Skin epidermis (tissue), 12 donors: Measurements from ENCODE around the gene SSR4.
"Not testable (repeated sequence)": the region's sequence is repeated elsewhere in the genome, so short reads cannot be mapped to it uniquely, and the experiment has no call there.

Experiments used
- H3K27ac ChIP-seq, 21 experiments: fragments of 200-600 bp; sonication (generic) in 11 of 21; one replicate each; pipeline ENCODE4 v1.5.0; 2020; ENCODE audit warnings: mild to moderate bottlenecking in 3 of 21, inconsistent platforms in 2 of 21, moderate library complexity in 2 of 21
- H3K4me3 ChIP-seq, 7 experiments: fragments of 200-600 bp; sonication (generic) in 2 of 7; one replicate each; pipeline ENCODE4 v1.5.0; 2020; ENCODE audit warnings: inconsistent platforms in 2 of 7, mild to moderate bottlenecking in 2 of 7, moderate library complexity in 1 of 7

Gene SSR4

DNA sequence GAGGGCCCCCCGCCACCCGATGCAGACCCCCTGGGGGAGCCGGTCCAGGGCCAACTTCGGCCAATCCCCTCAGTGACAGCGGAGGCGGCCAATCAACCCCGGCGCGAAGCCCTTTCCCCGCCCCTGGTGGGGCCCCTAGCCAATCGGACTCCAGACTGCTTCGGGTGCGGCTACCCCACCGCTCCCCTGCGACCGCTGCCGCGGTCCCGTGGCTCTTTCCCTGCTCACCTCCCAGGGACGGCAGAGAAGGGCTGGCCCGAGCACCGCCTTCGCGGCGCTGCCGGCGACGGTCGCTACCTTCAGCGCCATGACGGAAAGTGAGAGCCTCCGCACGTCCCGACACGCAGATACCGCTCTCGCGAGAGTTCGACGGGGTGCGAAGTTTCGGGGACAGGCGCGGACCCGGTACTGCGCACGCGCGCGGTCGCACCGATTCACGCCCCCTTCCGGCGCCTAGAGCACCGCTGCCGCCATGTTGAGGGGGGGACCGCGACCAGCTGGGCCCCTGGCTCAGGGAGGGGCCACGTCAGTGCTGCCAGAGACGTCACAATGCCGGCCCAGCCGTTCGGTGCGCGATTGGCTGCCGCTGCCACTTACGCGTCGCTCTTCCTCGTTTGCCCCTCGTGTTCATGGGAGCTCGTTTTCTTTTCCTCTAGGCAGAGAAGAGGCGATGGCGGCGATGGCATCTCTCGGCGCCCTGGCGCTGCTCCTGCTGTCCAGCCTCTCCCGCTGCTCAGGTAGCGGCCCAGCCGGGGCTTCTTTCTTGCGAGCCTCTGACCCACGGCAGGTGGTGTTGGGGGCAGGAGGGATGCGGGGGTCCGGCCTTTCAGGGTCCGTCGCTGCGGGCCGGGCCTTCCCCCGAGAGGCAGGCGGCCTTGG, at the start of gene SSR4, which contains the start of gene IDH3G:
Gene SSR4 (plus strand): TSS at position 651 of the 879 bp plus-strand sequence. CDS start 20 bp downstream, at position 671.
Gene IDH3G (minus strand): TSS at position 358 of the 879 bp plus-strand sequence. CDS start 49 bp downstream, at position 309.
- H3K27ac ChIP-seq, result peak within 1 kb of the TSS; percentile 26 to 99 (median 93)
- peak within 1 kb of the TSS; percentile 59 to 80 (median 66) for H3K4me3 ChIP-seq

DNA sequence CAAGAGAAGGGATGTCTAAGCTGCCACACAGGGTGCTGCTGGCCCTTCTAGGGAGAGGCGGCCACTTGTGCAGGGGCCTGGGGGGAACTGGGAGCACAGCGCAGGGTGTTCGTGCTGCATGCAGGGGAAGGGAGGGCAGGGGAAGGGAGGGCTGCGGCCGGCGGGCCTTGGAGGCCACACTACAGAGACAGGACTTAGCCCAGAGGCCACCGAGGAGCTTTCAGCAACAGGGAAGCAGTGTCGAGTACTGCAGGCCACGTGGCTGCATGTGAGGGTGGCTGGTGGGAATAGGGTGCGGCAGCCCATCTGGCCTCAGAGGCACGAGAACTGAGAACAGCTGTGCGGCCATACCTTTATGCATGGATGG, 49.4 kb upstream of the SSR4 start:
- not testable (repeated sequence) for H3K27ac ChIP-seq, H3K4me3 ChIP-seq

DNA sequence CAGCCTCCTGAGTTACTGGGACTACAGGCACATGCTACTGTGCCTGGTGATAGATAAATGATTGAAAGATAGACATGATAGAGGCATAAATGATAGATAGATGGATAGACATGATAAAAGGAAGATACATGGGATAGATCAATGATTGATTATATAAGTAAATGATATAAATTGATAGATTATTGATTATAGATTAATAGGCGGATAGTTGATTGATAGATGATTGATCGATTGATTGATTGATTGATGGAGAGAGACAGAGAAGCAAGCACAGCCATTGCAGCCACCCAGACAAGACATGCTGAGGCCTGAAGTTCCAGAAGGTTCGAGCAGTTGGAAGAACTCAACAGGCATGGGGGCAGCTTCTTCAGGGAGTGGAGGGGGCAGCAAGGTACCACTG, 48.1 kb upstream of the SSR4 start:
- no peak overlapping the region for H3K27ac ChIP-seq

DNA sequence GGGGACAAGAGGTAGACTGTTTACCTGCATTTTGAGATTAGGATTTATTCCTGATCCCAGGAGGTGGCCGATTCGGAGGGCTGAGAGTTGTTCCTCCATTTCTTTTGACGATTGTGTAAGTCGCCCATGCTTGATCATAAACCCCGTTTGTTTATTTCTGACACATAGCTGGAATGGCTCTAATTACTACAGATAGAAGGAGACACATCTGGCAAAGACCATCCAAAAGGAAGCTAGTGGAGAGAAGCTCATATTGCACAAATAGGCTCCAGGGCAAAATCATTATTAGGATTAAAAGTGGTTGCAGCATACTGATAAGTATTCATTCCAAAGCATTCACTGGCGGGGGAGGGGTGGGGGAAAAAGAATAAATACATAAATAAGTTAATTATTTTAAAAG, 47.5 kb upstream of the SSR4 start:
- H3K4me3 ChIP-seq, H3K27ac ChIP-seq: not testable (repeated sequence)

More for the DNA sequence above, 48.1 kb upstream of the SSR4 start:
- no peak overlapping the region for H3K4me3 ChIP-seq

DNA sequence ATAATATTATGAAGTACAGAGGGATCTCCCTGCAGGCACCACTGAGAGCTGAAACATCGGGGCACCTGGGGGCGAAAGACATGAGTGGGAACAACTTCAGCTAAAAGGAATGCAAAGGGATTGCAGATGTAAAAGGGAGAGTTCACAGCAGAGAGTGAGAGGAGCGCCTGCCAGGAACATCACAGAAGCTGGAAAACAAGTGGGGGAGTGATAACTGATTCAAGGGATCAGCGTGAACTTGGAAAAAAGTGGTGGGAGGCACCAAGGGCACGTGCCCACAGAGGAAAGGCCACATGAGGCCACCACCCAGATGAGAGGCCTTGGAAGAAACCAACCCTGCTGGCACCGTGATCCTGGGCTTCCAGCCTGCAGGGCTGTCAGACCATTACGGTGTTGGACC, 45.5 kb upstream of the SSR4 start:
- H3K27ac ChIP-seq, H3K4me3 ChIP-seq: not testable (repeated sequence)

DNA sequence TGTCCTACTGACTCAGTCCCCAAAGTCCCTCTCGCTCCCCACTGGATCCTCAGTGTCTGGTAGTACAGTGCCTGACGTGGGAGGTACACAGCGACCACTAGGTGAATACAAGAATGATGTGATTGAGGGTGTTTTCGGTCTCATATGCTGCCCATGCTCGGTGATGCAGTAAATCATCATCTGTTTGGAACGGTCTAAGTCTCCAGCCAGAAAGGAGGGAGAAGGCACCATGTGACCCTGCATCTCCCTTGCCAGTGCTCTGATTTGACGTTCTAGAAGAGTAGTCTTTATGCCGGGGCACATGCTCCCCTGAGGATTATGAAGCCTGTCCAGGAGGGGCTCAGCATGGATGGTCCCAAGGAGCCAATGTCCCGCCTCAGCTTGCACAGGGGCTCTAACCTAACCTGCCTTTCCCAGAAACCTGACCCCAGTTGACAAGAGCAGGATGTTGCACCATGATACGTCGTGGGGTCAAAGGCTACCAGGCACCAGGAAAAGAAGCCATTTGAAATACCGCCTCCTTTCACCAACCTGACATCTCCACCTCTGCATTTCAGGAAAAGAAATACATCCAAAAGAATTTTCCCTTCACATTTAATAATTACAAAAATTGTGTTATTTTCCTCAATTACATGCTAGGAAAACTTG, 44.2 kb upstream of the SSR4 start:
- Histone ChIP-seq H3K27ac (no peak overlapping the region), H3K4me3 (no peak overlapping the region)

DNA sequence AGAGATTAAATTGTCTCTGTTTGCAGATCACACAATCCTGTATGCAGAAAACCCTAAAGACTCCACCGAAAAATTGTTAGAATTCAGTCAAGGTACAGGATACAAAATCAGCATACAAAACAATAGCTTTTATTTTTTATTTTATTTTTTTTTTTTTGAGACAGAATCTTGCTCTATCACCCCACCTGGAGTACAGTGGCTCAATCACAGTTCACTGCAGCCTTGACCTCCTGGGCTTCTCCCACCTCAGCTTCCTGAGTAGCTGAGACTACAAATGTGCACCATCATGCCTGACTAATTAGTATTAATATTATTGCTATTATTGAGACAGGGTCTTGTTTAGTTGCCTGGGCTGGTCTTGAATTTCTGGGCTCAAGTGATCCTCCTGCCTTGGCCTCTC, 39.3 kb upstream of the SSR4 start:
- no peak overlapping the region for H3K4me3 ChIP-seq

DNA sequence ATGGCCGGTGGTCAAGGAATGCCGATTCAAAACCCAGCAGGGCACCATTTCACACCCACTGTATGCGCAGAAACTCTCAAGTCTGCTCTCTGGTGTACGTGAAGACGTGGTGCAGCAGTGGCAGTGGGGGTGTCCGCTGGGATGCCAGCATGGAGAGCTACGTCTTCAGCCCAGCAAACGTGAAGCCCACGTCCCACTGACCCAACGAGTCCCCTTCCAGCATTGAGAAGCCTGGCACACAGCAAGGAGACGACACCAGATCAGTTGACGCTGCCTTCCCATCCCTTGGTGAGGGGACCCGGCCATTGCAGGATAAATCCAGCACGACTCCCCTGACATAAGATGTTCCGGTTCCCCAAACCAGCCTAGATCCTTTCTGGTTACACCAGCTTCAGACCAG, 32.6 kb upstream of the SSR4 start:
- H3K27ac ChIP-seq, result no peak overlapping the region
- H3K4me3 ChIP-seq, result no peak overlapping the region

More for the DNA sequence above, 39.3 kb upstream of the SSR4 start:
- H3K27ac ChIP-seq, result no peak overlapping the region

DNA sequence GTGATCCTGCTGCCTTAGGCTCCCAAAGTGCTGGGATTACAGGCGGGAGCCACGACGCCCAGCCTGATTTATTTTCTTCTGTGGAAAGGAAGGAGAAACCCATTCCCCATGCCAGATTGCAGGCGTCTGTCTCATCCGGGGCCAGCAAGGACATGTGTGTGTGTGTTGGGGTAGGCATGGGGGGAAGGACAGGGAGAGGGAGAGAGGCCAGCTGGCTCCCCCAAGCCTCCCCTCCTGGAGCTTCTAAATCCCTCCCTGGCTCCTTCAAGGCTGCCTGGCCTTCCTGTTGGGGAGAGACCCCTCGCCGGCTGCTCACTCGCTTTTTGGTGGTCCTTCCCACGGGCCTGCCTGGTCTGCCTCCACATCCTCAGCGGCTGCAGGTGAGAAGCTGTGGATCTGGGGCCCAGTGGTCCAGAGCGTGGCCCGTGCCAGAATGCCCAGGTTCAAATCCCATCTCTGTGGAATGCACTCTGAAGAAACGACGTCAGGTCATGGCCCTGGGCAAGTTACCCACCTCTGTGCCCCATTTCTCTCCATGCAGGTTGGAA, 31.8 kb upstream of the SSR4 start:
- no peak overlapping the region for H3K27ac ChIP-seq
- no peak overlapping the region for H3K4me3 ChIP-seq

DNA sequence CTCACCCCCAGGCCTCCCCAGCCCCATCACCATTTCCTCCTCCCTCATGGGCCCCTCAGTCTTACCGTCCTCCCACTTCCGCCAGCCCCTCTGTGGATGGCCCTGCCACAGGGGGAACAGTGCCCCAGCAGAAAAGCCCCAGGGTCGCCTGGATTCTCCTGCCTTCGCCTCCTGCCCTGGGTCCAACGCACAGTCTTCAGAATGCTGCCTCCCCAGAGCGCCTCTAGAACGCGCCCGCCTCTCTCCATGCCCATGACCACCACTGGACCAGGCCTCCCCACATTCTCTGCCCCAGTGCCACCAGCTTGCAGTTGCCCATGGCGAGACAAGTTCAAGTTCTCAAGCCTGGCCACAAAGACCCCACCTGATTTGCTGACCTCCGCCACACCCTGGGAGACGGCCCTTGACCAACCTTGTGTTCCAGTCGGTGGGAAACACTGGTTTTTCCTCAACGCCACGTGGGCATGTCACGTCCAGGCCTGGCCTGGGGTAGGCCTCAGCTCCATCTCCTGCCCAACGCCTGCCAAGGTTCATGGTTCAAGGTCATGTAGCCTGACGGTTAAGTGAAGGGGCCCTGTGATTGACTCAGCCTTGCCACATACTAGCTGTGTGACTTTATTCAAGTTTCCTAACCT, 31.1 kb upstream of the SSR4 start:
- H3K27ac ChIP-seq, result no peak overlapping the region
- H3K4me3 ChIP-seq, result no peak overlapping the region

DNA sequence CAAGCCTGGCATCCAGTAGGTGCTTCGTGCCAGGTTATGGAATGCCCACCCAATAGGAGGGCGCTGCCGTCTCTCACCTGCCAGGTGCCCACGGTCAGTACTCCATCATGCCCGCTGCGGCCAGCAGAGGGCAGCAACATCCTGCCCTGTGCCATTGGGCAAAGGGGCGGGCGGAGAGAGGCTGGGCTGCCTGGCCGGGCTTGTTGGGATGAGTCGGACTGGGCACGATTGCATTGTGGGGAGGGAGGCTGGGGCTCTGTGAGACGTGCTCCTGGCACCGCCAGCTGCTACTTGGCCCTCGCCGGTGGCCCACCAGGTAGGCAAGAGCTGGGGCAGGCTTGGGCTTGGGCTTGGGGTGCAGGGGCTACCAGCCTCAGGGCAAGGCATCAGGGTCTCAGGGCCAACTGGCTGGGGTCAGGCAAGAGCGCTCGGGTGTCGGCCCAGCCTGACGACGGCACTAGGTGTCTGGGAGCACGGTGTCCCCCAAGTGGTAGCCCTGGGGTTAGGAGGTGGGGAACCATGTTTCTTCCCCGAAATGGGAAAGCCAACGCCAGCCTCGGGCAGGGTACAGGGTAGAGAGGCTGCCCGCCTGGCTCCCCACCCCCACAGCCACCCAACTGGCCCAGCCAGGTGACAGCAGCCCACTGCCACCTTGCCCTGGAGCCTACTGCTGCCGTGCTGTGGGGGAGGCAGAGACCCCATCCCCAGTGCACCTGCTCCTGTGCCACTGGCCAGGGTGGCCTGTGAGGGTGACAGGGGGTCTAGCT, 30.3 kb upstream of the SSR4 start, which contains the start of gene PLXNB3:
Gene PLXNB3 (plus strand): TSS at position 261 of the 767 bp plus-strand sequence. CDS start 1,287 bp downstream, outside the sequence.
- Histone ChIP-seq H3K27ac (peak within 1 kb of the TSS in 8 of 21 experiments; percentile 23 to 62 (median 40)), H3K4me3 (peak within 1 kb of the TSS in 3 of 7 experiments; percentile 14 to 33 (median 16))

DNA sequence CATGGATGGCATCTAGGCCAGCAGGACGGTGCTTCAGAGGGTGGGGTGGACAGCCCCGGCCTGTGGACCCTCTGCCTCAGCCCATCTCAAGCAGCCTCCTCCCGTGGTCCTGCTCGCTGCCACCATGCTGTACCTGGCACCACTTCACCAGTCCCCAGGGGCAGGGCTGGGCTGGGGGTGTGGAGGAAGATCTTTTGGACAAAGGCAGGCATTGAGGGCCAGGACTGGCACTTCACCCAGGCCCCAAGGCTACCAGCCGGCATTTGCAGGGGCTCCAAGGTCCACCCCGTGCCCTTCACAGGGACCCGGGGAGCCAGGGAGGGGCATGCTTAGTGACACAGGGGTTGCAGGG, 29.7 kb upstream of the SSR4 start:
- peak overlapping the region in 2 of 7 experiments; percentile 14 to 33 for H3K4me3 ChIP-seq
- peak overlapping the region in 6 of 21 experiments; percentile 16 to 62 (median 34) for H3K27ac ChIP-seq

DNA sequence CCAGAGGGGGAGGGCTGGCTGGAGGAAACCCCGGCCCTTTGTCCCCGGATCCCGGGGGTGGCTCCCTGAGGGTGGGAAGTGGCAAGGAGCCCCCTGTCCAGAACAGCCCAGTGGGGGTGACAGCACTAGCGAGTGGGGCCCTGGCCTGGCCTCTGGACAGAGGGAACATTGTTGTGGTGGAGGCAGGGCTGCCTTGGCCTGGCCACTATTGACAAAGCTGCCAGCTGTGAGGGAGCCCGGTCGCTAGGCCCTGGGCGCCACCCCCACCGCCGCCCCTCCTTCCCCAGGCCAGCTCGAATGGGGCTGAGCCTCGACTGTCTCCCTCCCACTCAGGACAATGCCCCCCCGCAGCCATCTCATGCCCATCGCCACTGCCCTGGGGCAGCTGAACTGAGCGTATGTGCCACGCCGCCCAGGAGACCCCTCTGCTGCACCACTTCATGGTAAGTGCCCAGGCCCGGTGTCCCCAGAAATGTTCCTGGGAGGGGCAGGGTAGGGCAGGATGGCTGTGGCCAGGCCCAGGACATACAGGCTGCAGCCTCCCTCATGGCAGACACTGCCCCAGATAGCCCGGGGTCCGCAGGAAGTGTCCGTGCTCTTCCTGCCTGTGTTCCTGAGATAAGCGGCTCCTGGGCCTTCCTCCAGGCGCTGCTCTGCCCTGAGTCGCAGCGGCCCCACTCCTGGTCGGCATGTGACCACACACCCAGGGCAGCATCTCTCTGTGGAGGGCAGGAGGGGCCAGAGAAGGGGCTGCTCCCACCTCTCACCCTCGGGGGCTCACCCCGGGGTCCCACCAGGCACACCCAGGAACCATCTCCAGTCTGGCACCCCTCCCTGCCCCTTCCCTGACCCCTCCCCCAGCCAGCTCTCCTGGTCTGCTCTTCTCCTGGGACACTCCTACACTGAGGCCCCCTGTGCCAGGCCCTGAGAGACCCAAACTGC, 29.1 kb upstream of the SSR4 start:
- Histone ChIP-seq H3K4me3 (peak overlapping the region in 2 of 7 experiments; percentile 14 to 16), H3K27ac (peak overlapping the region in 13 of 21 experiments; percentile 3 to 69 (median 38))

DNA sequence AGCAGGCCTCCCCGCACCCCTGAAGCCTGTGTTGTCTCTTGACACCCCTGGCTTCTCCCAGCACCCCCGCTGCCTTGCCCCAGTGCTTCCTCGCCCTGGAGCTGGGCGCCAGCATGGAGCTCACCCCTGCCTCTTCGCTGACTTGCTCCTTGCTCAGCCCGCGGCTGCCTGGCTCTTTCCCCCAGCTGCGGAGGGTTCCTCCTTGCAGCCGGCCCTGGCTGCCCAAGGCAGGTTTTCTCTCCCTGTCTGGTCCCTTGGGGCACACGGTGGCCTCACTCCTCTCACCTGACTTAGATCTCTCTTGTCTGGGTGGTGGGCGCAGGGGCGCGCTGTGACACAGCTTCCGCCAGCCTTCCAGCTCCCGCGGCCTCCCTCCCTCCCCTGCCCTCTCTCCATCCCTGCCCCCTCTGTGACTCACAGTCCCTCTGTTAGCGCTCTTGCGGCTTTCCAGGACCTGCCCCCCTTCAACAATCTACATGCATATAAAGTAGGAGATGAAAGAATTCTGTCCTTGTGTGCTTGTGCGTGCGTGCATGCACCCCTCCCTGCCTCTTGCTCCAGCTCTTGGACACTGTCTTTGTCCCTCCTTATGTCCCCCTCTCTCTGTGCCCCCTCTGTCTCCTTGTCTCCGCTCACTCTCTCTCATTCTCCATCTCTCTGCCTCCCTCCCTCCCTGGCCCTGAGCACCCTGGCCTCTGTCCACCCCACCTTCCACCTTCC, 28.2 kb upstream of the SSR4 start:
- Histone ChIP-seq H3K27ac (peak overlapping the region in 11 of 21 experiments; percentile 10 to 69 (median 41)), H3K4me3 (peak overlapping the region in 1 of 7 experiments; percentile 16)

DNA sequence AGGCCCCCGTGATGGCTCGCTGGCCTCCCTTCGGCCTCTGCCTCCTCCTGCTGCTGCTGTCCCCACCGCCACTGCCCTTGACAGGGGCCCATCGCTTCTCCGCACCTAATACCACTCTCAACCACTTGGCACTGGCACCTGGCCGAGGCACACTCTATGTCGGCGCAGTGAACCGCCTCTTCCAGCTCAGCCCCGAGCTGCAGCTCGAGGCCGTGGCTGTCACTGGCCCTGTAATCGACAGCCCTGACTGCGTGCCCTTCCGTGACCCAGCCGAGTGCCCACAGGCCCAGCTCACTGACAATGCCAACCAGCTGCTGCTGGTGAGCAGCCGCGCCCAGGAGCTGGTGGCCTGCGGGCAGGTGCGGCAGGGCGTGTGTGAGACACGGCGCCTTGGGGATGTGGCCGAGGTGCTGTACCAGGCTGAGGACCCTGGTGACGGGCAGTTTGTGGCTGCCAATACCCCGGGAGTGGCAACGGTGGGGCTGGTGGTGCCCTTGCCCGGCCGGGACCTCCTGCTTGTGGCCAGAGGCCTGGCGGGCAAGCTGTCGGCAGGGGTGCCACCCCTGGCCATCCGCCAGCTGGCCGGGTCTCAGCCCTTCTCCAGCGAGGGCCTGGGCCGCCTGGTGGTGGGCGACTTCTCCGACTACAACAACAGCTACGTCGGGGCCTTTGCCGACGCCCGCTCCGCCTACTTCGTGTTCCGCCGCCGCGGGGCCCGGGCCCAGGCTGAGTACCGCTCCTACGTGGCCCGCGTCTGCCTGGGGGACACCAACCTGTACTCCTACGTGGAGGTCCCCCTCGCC, 27.4 kb upstream of the SSR4 start:
- no peak overlapping the region for H3K4me3 ChIP-seq
- H3K27ac ChIP-seq, result no peak overlapping the region

DNA sequence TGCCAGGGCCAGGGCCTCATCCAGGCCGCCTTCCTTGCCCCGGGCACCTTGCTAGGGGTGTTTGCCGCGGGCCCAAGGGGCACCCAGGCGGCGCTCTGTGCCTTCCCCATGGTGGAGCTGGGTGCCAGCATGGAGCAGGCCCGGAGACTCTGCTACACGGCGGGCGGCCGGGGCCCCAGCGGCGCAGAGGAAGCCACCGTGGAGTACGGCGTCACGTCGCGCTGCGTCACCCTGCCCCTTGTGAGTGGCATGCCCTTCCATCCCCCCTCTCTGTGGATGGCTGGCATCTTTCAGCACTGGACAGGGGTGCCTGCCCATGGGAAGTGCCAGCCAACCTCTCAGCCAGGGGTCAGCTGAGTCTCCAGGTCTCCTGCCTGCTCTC, 26.8 kb upstream of the SSR4 start:
- Histone ChIP-seq H3K27ac (no peak overlapping the region), H3K4me3 (no peak overlapping the region)
